Stomach (tissue), 4 donors: ENCODE measurements around the gene SPINT2.

Experiments
- CTCF ChIP-seq, 7 experiments: fragments of 450-650 bp in 4 of 7; fragments of 200-600 bp in 3 of 7; sonication (generic) in 3 of 7; IDR thresholded peaks; one replicate each; pipeline ENCODE4 v1.5.1; 2016 to 2019; ENCODE audit warnings: antibody characterized with exemption in 7 of 7, control low read depth in 2 of 7, mild to moderate bottlenecking in 1 of 7
- EP300 ChIP-seq: sonication (generic); formaldehyde crosslinking; IDR thresholded peaks from one replicate; pipeline ENCODE4 v1.6.1; 2017; ENCODE audit warnings: antibody characterized with exemption
- POLR2A ChIP-seq, 4 donors: fragments of 450-650 bp; IDR thresholded peaks; one replicate each; pipeline ENCODE4 v1.6.1; 2016; ENCODE audit warnings: antibody characterized with exemption in 4 of 4, control low read depth in 2 of 4, mild to moderate bottlenecking in 1 of 4, moderate library complexity in 1 of 4
- POLR2AphosphoS5 ChIP-seq, 3 donors: sonication (generic); formaldehyde crosslinking; IDR thresholded peaks; one replicate each; pipeline ENCODE4 v1.6.1; 2016; ENCODE audit warnings: antibody characterized with exemption in 3 of 3

- TF ChIP-seq CTCF (IDR thresholded peaks at IDR 0.05): no peak
- TF ChIP-seq POLR2A (IDR thresholded peaks at IDR 0.05): no peak
- no peak for TF ChIP-seq POLR2AphosphoS5 (IDR thresholded peaks at IDR 0.05)
- TF ChIP-seq EP300: no peak
Observed at GRCh38 chr19:38287604-38288003, 23.2 kb downstream of the SPINT2 start.
